ENCODE measurements around the gene DMRT1. TPM values are rescaled to one million over a fixed set of nuclear protein-coding genes. Genes with fewer than 3 reads are reported as not detected.

Gene DMRT1
- total RNA-seq, 1 donor from 2014 or later = 0.09 TPM

DNA sequence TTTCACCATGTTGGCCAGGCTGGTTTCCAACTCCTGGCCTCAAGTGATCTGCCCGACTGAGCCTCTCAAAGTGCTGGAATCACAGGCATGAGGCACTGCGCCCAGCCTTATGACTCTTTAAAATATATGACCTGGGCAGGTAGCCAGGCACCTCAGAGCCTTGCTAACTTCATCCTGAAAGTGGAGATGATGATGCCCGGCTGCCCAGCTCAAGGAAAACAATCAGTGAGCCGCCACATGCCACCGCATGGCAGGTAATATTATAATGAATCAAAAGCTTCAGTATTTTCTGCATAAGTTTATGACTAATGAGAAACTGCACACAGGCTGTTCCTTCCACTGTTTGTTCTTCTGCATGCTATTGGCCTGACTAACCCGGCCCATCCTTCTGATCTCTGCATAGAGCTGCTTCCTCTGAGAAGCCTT, 30.4 kb upstream of the DMRT1 start:
- Histone ChIP-seq H3K4me3 (no peak overlapping the region), H3K36me3 (no peaks in the 10 kb centered on the region), H3K4me2 (no peak overlapping the region), H3K9me3 (ENCODE audit: low read depth) (no peaks in the 10 kb centered on the region), H2AFZ (replicated peaks) (no peak overlapping the region), H3F3A (ENCODE audit: low read depth) (no peaks in the 10 kb centered on the region), H4K20me1 (ENCODE audit: low read depth) (no peaks in the 10 kb centered on the region), H3K27ac (no peak overlapping the region), H3K4me1 (no peaks in the 10 kb centered on the region), H3K9ac (no peak overlapping the region), H3K27me3 (no peaks in the 10 kb centered on the region), H3K79me2 (ENCODE audit: low read depth) (no peaks in the 10 kb centered on the region)
- H3K36me3 Mint-ChIP-seq = no peaks in the 10 kb centered on the region
- H3K4me3 Mint-ChIP-seq = no peak overlapping the region
- no peaks in the 10 kb centered on the region for H3K4me1 Mint-ChIP-seq
- peaks cover 5% of the 10 kb centered on the region for H3K27me3 Mint-ChIP-seq (ENCODE audit: insufficient read depth, low read depth)
- TF ChIP-seq EZH2 (IDR thresholded peaks at IDR 0.05) (no peak), EZH2phosphoT487 (IDR thresholded peaks at IDR 0.05) (no peak), CTCF (IDR thresholded peaks at IDR 0.05) (no peak)
- peaks cover 1% of the 10 kb centered on the region for H3K9me3 Mint-ChIP-seq
- no peak for DNase-seq (ENCODE audit: low spot score)
- H3K27ac Mint-ChIP-seq = no peak overlapping the region

- no peaks in the 10 kb centered on the region for H3K27me3 Mint-ChIP-seq (ENCODE audit: insufficient read depth, low read depth)
- Histone ChIP-seq H3K4me3 (no peak overlapping the region), H3K9me3 (ENCODE audit: low read depth) (no peaks in the 10 kb centered on the region), H3K27me3 (no peaks in the 10 kb centered on the region), H3K9ac (no peak overlapping the region), H3K79me2 (ENCODE audit: low read depth) (no peaks in the 10 kb centered on the region), H3K36me3 (no peaks in the 10 kb centered on the region), H3F3A (ENCODE audit: low read depth) (no peaks in the 10 kb centered on the region), H3K27ac (no peak overlapping the region), H2AFZ (replicated peaks) (no peak overlapping the region), H3K4me1 (no peaks in the 10 kb centered on the region), H3K4me2 (no peak overlapping the region), H4K20me1 (ENCODE audit: low read depth) (no peaks in the 10 kb centered on the region)
- no peaks in the 10 kb centered on the region for H3K9me3 Mint-ChIP-seq
- no peaks in the 10 kb centered on the region for H3K4me1 Mint-ChIP-seq
- DNase-seq (ENCODE audit: low spot score) = no peak
- H3K36me3 Mint-ChIP-seq = no peaks in the 10 kb centered on the region
- H3K27ac Mint-ChIP-seq = no peak overlapping the region
- TF ChIP-seq CTCF (IDR thresholded peaks at IDR 0.05) (no peak), EZH2phosphoT487 (IDR thresholded peaks at IDR 0.05) (no peak), EZH2 (IDR thresholded peaks at IDR 0.05) (no peak)
- H3K4me3 Mint-ChIP-seq = no peak overlapping the region
These were observed 22.5 kb upstream of the DMRT1 start for GRCh38 chr9:818958-819357.

DNA sequence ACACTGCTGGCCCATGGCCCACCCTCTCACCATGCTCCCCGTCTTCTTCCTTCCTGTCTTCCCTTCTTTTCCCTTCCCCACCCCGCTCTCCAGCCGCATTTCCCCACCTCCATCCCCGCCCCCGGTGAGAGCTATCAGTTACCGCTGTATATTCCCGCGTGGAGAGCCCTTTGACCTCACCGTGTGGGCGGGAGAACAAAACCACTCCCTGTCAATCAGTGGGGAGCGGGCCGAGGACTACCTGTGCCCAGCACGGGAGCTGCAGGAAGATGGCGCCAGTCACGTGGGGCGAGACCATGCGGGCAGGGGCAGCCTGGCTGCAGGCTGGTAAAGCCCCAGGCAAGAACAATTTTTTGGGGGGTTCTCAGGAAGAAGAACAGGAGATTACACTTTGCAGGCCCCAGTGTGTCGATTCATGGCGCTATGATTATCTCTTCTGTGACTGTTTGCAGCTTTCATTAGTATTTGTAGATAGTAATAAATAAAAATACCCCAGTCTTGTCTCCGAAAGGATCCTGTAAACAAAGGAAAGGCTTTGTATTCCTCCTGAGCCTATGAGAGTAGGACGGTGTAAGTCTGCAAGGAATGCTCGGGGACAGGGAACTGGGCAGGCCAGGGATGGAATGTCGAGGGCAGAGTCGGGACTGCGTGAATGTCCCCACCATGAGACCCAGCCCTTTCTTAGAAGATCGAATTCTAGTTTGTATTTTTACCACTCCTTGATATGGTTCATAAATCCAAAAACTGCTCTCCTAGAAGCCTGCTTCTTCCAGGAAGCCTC, 14.8 kb upstream of the DMRT1 start:
- H3K4me1 Mint-ChIP-seq = no peaks in the 10 kb centered on the region
- Histone ChIP-seq H3K4me2 (no peak overlapping the region), H3F3A (ENCODE audit: low read depth) (no peaks in the 10 kb centered on the region), H3K79me2 (ENCODE audit: low read depth) (no peaks in the 10 kb centered on the region), H3K4me1 (no peaks in the 10 kb centered on the region), H3K27ac (no peak overlapping the region), H3K27me3 (peaks cover 3% of the 10 kb centered on the region), H3K4me3 (no peak overlapping the region), H3K9ac (no peak overlapping the region), H4K20me1 (ENCODE audit: low read depth) (no peaks in the 10 kb centered on the region), H2AFZ (replicated peaks) (peak overlapping the region; percentile 82), H3K36me3 (no peaks in the 10 kb centered on the region), H3K9me3 (ENCODE audit: low read depth) (no peaks in the 10 kb centered on the region)
- H3K27ac Mint-ChIP-seq = no peak overlapping the region
- TF ChIP-seq CTCF (IDR thresholded peaks at IDR 0.05) = no peak
- TF ChIP-seq EZH2phosphoT487 (IDR thresholded peaks at IDR 0.05) = no peak
- TF ChIP-seq EZH2 (IDR thresholded peaks at IDR 0.05) = no peak
- peaks cover 2% of the 10 kb centered on the region for H3K27me3 Mint-ChIP-seq (ENCODE audit: insufficient read depth, low read depth)
- DNase-seq (ENCODE audit: low spot score) = no peak
- H3K9me3 Mint-ChIP-seq = no peaks in the 10 kb centered on the region
- H3K4me3 Mint-ChIP-seq = no peak overlapping the region
- no peaks in the 10 kb centered on the region for H3K36me3 Mint-ChIP-seq

Measured in neural progenitor cell (in vitro differentiated cells).